H1 (cell line): ENCODE measurements around the gene SLC26A8. TPM values are rescaled to one million over a fixed set of nuclear protein-coding genes. Genes with fewer than 3 reads are reported as not detected.

Experiments used
- CTCF ChIA-PET: fragments of 300-600 bp; sonication (Branson Sonifier 250); formaldehyde crosslinking; loops from one replicate; lab custom pipeline; 2021; ENCODE audit not compliant: partially characterized antibody; lab: Charles Lee
- POLR2A ChIA-PET: fragments of 300-600 bp; sonication (Branson Sonifier 250); formaldehyde crosslinking; loops from one replicate; lab custom pipeline; 2021; ENCODE audit warnings: inconsistent platforms; ENCODE audit not compliant: partially characterized antibody; lab: Charles Lee
- DNase-seq, 2 experiments: peaks; one replicate each; pipeline versions ENCODE4 v3.0.0 to v3.0.0-alpha.2; 2010 to 2022; ENCODE audit warnings: low spot score in 2 of 2, low read depth in 1 of 2, mixed read lengths in 1 of 2
- FAIRE-seq: peaks from 2 replicates; lab custom pipeline; 2011; peaks lifted over from hg19 to GRCh38; lab: Jason Lieb, UNC
- H2AFZ ChIP-seq: 2 replicates; pipeline ENCODE4 v1.8.1; 2012; ENCODE audit warnings: low read length, inconsistent platforms
- H2AK5ac ChIP-seq: 2 replicates; pipeline ENCODE4 v1.6.1; 2013; ENCODE audit warnings: low read depth, low read length
- H2BK120ac ChIP-seq: replicated peaks from 2 replicates; pipeline ENCODE3; 2013; ENCODE audit warnings: low read depth, low read length, inconsistent platforms
- H2BK12ac ChIP-seq: 2 replicates; pipeline ENCODE4 v1.6.1; 2013; ENCODE audit warnings: low read depth, low read length
- H2BK15ac ChIP-seq: 2 replicates; pipeline ENCODE4 v1.6.1; 2013; ENCODE audit warnings: low read length
- H2BK20ac ChIP-seq: 2 replicates; pipeline ENCODE4 v1.6.1; 2013; ENCODE audit warnings: low read length
- H2BK5ac ChIP-seq: 2 replicates; pipeline ENCODE4 v1.6.1; 2013; ENCODE audit warnings: low read depth, low read length
- H3K14ac ChIP-seq: 2 replicates; pipeline ENCODE4 v1.6.1; 2013; ENCODE audit warnings: inconsistent platforms; ENCODE audit not compliant: insufficient read length
- H3K18ac ChIP-seq: 2 replicates; pipeline ENCODE4 v1.6.1; 2013; ENCODE audit warnings: low read length; ENCODE audit errors: extremely low read depth
- H3K23ac ChIP-seq: 2 replicates; pipeline ENCODE4 v1.6.1; 2013; ENCODE audit warnings: inconsistent platforms; ENCODE audit not compliant: insufficient read length
- H3K23me2 ChIP-seq: 2 replicates; pipeline ENCODE4 v1.6.1; 2013; ENCODE audit warnings: low read depth, low read length
- H3K27ac ChIP-seq: 2 replicates; pipeline ENCODE4 v1.6.1; 2011; ENCODE audit warnings: low read depth, low read length, inconsistent platforms
- H3K27me3 ChIP-seq, 4 experiments: replicated peaks in 1 of 4; 1 replicate in 1 of 4; 2 replicates in 3 of 4; pipeline versions ENCODE4 v1.6.1 to v1.8.1; 2011 to 2013; ENCODE audit warnings: low read length in 3 of 4, mild to moderate bottlenecking in 3 of 4, inconsistent platforms in 2 of 4, mixed read lengths in 2 of 4, moderate library complexity in 1 of 4; ENCODE audit not compliant: control insufficient read depth in 3 of 4, insufficient read depth in 3 of 4; ENCODE audit errors: extremely low read depth in 1 of 4
- H3K36me3 ChIP-seq, 4 experiments: 2 replicates each; pipeline versions ENCODE4 v1.6.1 to v1.8.1; 2011 to 2013; ENCODE audit warnings: mild to moderate bottlenecking in 4 of 4, low read length in 3 of 4, moderate library complexity in 2 of 4, control low read depth in 1 of 4, inconsistent platforms in 1 of 4; ENCODE audit not compliant: insufficient read depth in 4 of 4, control insufficient read depth in 2 of 4
- H3K4ac ChIP-seq: replicated peaks from 2 replicates; pipeline ENCODE3; 2013; ENCODE audit warnings: low read length, low read depth, mixed read lengths, inconsistent platforms; ENCODE audit not compliant: insufficient read length
- H3K4me1 ChIP-seq, 4 experiments: replicated peaks in 1 of 4; 1 replicate in 1 of 4; 2 replicates in 3 of 4; pipeline versions ENCODE4 v1.6.1 to v1.8.1; 2011 to 2013; ENCODE audit warnings: low read length in 3 of 4, inconsistent platforms in 2 of 4, mixed read lengths in 1 of 4; ENCODE audit not compliant: insufficient read depth in 4 of 4, control insufficient read depth in 3 of 4
- H3K4me2 ChIP-seq, 2 experiments: 2 replicates each; pipeline versions ENCODE4 v1.6.1 to v1.8.1; 2011 to 2013; ENCODE audit warnings: low read depth in 2 of 2, low read length in 2 of 2, control low read depth in 1 of 2, inconsistent platforms in 1 of 2, mild to moderate bottlenecking in 1 of 2; ENCODE audit not compliant: insufficient read depth in 1 of 2
- H3K4me3 ChIP-seq, 4 experiments: fragments of 200-600, 300-600 bp in 1 of 4; sonication (generic), shearing (Covaris generic), sonication (Bioruptor Twin) in 1 of 4; 2 replicates each; pipeline versions ENCODE4 v1.5.1 to v1.8.1; 2011 to 2016; ENCODE audit warnings: low read length in 4 of 4, low read depth in 3 of 4, control low read depth in 2 of 4, inconsistent platforms in 2 of 4, mild to moderate bottlenecking in 2 of 4, mixed read lengths in 1 of 4, moderate library complexity in 1 of 4; ENCODE audit not compliant: insufficient read depth in 2 of 4; ENCODE audit errors: extremely low read depth in 1 of 4
- H3K56ac ChIP-seq: replicated peaks from 2 replicates; pipeline ENCODE3; 2013; ENCODE audit warnings: low read depth, mild to moderate bottlenecking, mixed read lengths, low read length, inconsistent platforms; ENCODE audit not compliant: insufficient read length
- H3K79me1 ChIP-seq: 2 replicates; pipeline ENCODE4 v1.6.1; 2013; ENCODE audit warnings: low read depth, low read length, control low read depth
- H3K79me2 ChIP-seq, 2 experiments: 2 replicates each; pipeline versions ENCODE4 v1.6.1 to v1.8.1; 2012 to 2013; ENCODE audit warnings: low read length in 2 of 2, mild to moderate bottlenecking in 2 of 2, inconsistent platforms in 1 of 2; ENCODE audit not compliant: insufficient read depth in 2 of 2, control insufficient read depth in 1 of 2
- H3K9ac ChIP-seq, 4 experiments: replicated peaks in 1 of 4; 1 replicate in 1 of 4; 2 replicates in 3 of 4; pipeline versions ENCODE4 v1.6.1 to v1.8.1; 2011 to 2013; ENCODE audit warnings: low read depth in 3 of 4, low read length in 3 of 4, control low read depth in 2 of 4, mild to moderate bottlenecking in 2 of 4, moderate library complexity in 2 of 4, inconsistent platforms in 1 of 4; ENCODE audit errors: extremely low read depth in 1 of 4
- H3K9me3 ChIP-seq, 2 experiments: 2 replicates each; pipeline versions ENCODE4 v1.6.1 to v1.8.1; 2012 to 2013; ENCODE audit warnings: mild to moderate bottlenecking in 2 of 2, moderate library complexity in 2 of 2, control low read depth in 1 of 2, inconsistent platforms in 1 of 2, low read depth in 1 of 2, low read length in 1 of 2, mixed read lengths in 1 of 2; ENCODE audit not compliant: insufficient read depth in 2 of 2
- H4K20me1 ChIP-seq, 2 experiments: replicated peaks in 1 of 2; 2 replicates each; pipeline versions ENCODE3 to v1.8.1; 2011 to 2013; ENCODE audit warnings: inconsistent platforms in 2 of 2, low read length in 2 of 2, mild to moderate bottlenecking in 1 of 2; ENCODE audit not compliant: insufficient read depth in 2 of 2, control insufficient read depth in 1 of 2
- H4K5ac ChIP-seq: 2 replicates; pipeline ENCODE4 v1.6.1; 2013; ENCODE audit warnings: low read length, low read depth, mixed read lengths, inconsistent platforms; ENCODE audit not compliant: insufficient read length
- H4K8ac ChIP-seq: 2 replicates; pipeline ENCODE4 v1.8.0; 2013; ENCODE audit warnings: mild to moderate bottlenecking, moderate library complexity, low read length, inconsistent platforms; ENCODE audit not compliant: insufficient read depth; ENCODE audit errors: extremely low read depth
- H4K91ac ChIP-seq: replicated peaks from 2 replicates; pipeline ENCODE3; 2013; ENCODE audit warnings: low read length, mixed read lengths, inconsistent platforms; ENCODE audit not compliant: insufficient read length
- CBX8 ChIP-seq: fragments of 300-800, 300-1000 bp; sonication (generic); IDR thresholded peaks from 2 replicates; pipeline ENCODE4 v1.7.1; 2016; ENCODE audit warnings: low read depth, low read length, borderline replicate concordance
- GTF2F1 ChIP-seq: IDR thresholded peaks from 2 replicates; pipeline ENCODE4 v1.6.1; 2012; ENCODE audit warnings: low read depth, low read length, improper control_type of control experiment, borderline replicate concordance
- WGBS, 2 experiments: shearing (Covaris generic) in 1 of 2; methylation state at CpG; one replicate each; pipeline versions ENCODE4 v1.1.6 to v1.1.7; 2013 to 2015; ENCODE audit warnings: low lambda C conversion rate in 2 of 2, mixed read lengths in 2 of 2, inconsistent platforms in 1 of 2, low coverage in 1 of 2, missing lambda C conversion rate in 1 of 2; ENCODE audit not compliant: insufficient replicate concordance in 2 of 2, insufficient coverage in 1 of 2, insufficient read length in 1 of 2; ENCODE audit errors: extremely low coverage in 1 of 2, missing lambda C conversion rate in 1 of 2; 5-methylcytosine and 5-hydroxymethylcytosine counted together
- polyA plus RNA-seq, 7 experiments: library from polyadenylated mRNA; depleted of rRNA in 3 of 7; stranded (reverse) in 5 of 7; unstranded in 2 of 7; fragments of >200 nt in 5 of 7; fragments of 200-250 nt in 2 of 7; gene quantifications; 1 replicate in 5 of 7; 2 replicates in 1 of 7; 4 replicates in 1 of 7; pipeline versions ENCODE4 v1.2.1 to v1.2.3, GENCODE V29; 2011 to 2013; ENCODE audit warnings: missing spikeins in 2 of 7, mixed read lengths in 2 of 7
- total RNA-seq: library from RNA; stranded (reverse); fragmentation: NEBNext Ultra II Directional; extraction: Animal tissue kit (Norgen Biotek cat#: 25700); gene quantifications from 2 replicates; pipeline ENCODE4 v1.2.1, GENCODE V29; 2021

Gene SLC26A8
- total and polyA plus RNA-seq, 2 of the 8 experiments (the other 6 are each of a cell fraction or from before 2014, with no cell fraction given): 0.56 to 0.57 TPM

DNA sequence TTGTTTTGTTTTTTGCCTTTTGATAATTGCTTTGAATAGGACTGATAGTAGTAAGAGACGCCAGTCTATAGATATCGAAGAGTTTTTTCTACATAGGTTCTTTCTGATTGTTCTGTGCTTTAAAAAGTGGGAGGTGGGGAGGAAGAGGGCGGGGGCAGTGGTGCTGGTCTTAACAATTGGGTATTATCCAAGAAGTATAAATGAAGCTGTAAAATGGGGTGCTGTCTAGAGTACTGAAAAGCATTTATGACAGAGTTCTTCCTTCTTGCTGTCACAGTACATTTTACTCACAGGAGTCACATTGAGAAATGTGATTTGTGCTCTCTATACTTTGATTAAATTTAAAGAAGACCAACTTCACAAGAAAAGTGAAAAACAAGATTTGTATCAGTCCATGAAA, 44.1 kb upstream of the SLC26A8 start:
- H4K8ac ChIP-seq: no peak overlapping the region
- H3K4me1 ChIP-seq: no peaks in the 10 kb centered on the region
- TF ChIP-seq CBX8: no peak
- no peak for TF ChIP-seq GTF2F1
- no peak overlapping the region for H2BK20ac ChIP-seq
- H3K79me1 ChIP-seq: no peaks in the 10 kb centered on the region
- CTCF ChIA-PET: interaction anchor here (2.4 kb wide), 1 partner anchor 26 kb away, joined by 9 read pairs; no protein-coding TSS in a partner anchor
- no peak overlapping the region for H3K4ac ChIP-seq
- H3K4me3 ChIP-seq: no peak overlapping the region
- H2AK5ac ChIP-seq: no peak overlapping the region
- 88% methylated on average over 3 of the region's 3 CpGs; no CpG with 5 or more reads in 1 of the 2 experiments for WGBS, 2 experiments
- peaks cover 0 to 4% of the 10 kb centered on the region in 2 experiments for H4K20me1 ChIP-seq
- peaks cover 4% of the 10 kb centered on the region; the same call in 1 of the 2 replicates for H3K23me2 ChIP-seq
- H3K27ac ChIP-seq: no peak overlapping the region
- no peak overlapping the region for H4K91ac ChIP-seq
- H2BK5ac ChIP-seq: no peak overlapping the region
- H3K18ac ChIP-seq: no peak overlapping the region
- H3K9me3 ChIP-seq: no peaks in the 10 kb centered on the region
- POLR2A ChIA-PET: no interaction called here
- H4K5ac ChIP-seq: no peak overlapping the region
- no peak overlapping the region for H3K9ac ChIP-seq
- H3K56ac ChIP-seq: no peak overlapping the region
- H2BK12ac ChIP-seq: no peak overlapping the region
- DNase-seq: no peak
- H2BK15ac ChIP-seq: no peak overlapping the region
- FAIRE-seq: no peak
- no peaks in the 10 kb centered on the region for H3K36me3 ChIP-seq
- H3K23ac ChIP-seq: no peak overlapping the region
- no peak overlapping the region for H3K14ac ChIP-seq
- H2BK120ac ChIP-seq: no peak overlapping the region
- no peak overlapping the region for H2AFZ ChIP-seq
- no peak overlapping the region for H3K4me2 ChIP-seq
- H3K27me3 ChIP-seq: no peaks in the 10 kb centered on the region
- peaks cover 0 to 22% of the 10 kb centered on the region in 2 experiments; a peak in 2 of 4 replicates for H3K79me2 ChIP-seq
